Peyer's patch (tissue), 4 donors: Measurements from ENCODE around the gene PIAS1.

Experiments
- POLR2A ChIP-seq, 2 donors: fragments of 450-650 bp; IDR thresholded peaks; one replicate each; pipeline ENCODE4 v1.5.1; 2017; ENCODE audit warnings: antibody characterized with exemption in 2 of 2, mild to moderate bottlenecking in 2 of 2, moderate library complexity in 2 of 2
- TF ChIP-seq, protein P1 (sequence below), 6 experiments: fragments of 450-650 bp in 4 of 6; fragments of 200-600 bp in 2 of 6; sonication (generic) in 1 of 6; IDR thresholded peaks; one replicate each; pipeline ENCODE4 v1.5.1; 2017 to 2019; ENCODE audit warnings: antibody characterized with exemption in 6 of 6, mild to moderate bottlenecking in 3 of 6, moderate library complexity in 1 of 6

DNA sequence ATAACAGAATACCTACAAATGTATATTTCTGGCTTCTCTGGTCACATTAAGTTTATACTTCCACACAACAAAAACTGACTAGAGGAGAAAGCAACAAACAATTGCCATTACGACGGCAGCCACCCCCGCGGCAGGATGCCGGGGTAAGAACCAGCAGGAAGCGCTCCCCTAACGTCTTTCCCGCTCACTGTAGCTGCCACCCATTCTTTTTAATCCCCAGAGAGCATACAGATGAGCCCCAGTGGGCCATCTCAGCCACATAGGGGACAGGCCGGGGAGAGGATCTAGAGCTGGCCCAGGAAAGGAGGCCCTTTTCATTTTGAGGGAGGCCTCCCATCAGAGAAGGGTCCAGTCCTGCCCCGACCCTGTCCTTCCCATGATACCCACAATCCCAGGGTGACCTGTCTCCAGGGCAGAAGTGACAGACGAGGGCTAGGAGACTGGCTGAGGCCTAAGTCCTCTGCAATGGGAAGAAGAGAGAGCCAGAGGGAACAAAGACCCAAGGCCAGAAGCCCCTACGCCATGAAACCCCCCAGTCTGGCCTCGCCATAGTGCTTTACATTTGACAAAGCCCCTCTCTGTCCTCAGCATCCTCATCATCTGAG, 154.6 kb downstream of the PIAS1 start:
- TF ChIP-seq, protein P1, sequence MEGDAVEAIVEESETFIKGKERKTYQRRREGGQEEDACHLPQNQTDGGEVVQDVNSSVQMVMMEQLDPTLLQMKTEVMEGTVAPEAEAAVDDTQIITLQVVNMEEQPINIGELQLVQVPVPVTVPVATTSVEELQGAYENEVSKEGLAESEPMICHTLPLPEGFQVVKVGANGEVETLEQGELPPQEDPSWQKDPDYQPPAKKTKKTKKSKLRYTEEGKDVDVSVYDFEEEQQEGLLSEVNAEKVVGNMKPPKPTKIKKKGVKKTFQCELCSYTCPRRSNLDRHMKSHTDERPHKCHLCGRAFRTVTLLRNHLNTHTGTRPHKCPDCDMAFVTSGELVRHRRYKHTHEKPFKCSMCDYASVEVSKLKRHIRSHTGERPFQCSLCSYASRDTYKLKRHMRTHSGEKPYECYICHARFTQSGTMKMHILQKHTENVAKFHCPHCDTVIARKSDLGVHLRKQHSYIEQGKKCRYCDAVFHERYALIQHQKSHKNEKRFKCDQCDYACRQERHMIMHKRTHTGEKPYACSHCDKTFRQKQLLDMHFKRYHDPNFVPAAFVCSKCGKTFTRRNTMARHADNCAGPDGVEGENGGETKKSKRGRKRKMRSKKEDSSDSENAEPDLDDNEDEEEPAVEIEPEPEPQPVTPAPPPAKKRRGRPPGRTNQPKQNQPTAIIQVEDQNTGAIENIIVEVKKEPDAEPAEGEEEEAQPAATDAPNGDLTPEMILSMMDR (IDR thresholded peaks at IDR 0.05): no peak
- no peak for TF ChIP-seq POLR2A (IDR thresholded peaks at IDR 0.05)
